C4-2B (cell line): ENCODE measurements around the gene CRELD1.

Source experiments
- CTCF ChIP-seq: fragments of 450-650 bp; conservative IDR thresholded peaks from 2 replicates; pipeline ENCODE4 v1.5.1; 2017; ENCODE audit warnings: mild to moderate bottlenecking
- ZFX ChIP-seq: fragments of 450-650 bp; IDR thresholded peaks from 2 replicates; pipeline ENCODE4 v1.6.1; 2017

GRCh38 chr3:9940746-9941145 is 7.1 kb downstream of the CRELD1 start:
- TF ChIP-seq CTCF, result no peak
- TF ChIP-seq ZFX, result no peak
